GM23248 (cell line): ENCODE measurements around the gene CCDC117. TPM values are rescaled to one million over a fixed set of nuclear protein-coding genes. Genes with fewer than 3 reads are reported as not detected.
A peak's percentile ranks its signal among the peaks of the same experiment; 100 is the strongest.

Experiments used
- DNase-seq: peaks from one replicate; pipeline ENCODE4 v3.0.0-alpha.2; 2015
- H2AFZ ChIP-seq: fragments of 200-600 bp; sonication (generic); 2 replicates; pipeline ENCODE4 v1.6.1; 2016; ENCODE audit warnings: antibody characterized with exemption
- H3F3A ChIP-seq: fragments of 200-600 bp; sonication (generic); 2 replicates; pipeline ENCODE4 v1.6.1; 2016; ENCODE audit warnings: mild to moderate bottlenecking, antibody characterized with exemption, mixed run types; ENCODE audit not compliant: insufficient read depth
- H3K27ac ChIP-seq: fragments of 200-600 bp; sonication (generic); 2 replicates; pipeline ENCODE4 v1.5.1; 2016; ENCODE audit warnings: mild to moderate bottlenecking
- H3K27me3 ChIP-seq: fragments of 200-600 bp; sonication (generic); replicated peaks from 2 replicates; pipeline ENCODE4 v1.6.1; 2016; ENCODE audit warnings: mild to moderate bottlenecking; ENCODE audit not compliant: insufficient read depth
- H3K36me3 ChIP-seq: fragments of 200-600 bp; sonication (generic); 2 replicates; pipeline ENCODE4 v1.6.1; 2016; ENCODE audit warnings: low read depth, mild to moderate bottlenecking
- H3K4me1 ChIP-seq: fragments of 200-600 bp; sonication (generic); 2 replicates; pipeline ENCODE4 v1.6.1; 2016; ENCODE audit warnings: mild to moderate bottlenecking; ENCODE audit not compliant: insufficient read depth
- H3K4me2 ChIP-seq: fragments of 200-600 bp; sonication (generic); one replicate; pipeline ENCODE4 v1.6.1; 2016; ENCODE audit warnings: mild to moderate bottlenecking; ENCODE audit not compliant: unreplicated experiment
- H3K4me3 ChIP-seq: fragments of 200-600 bp; sonication (generic); 2 replicates; pipeline ENCODE4 v1.5.1; 2016; ENCODE audit warnings: mild to moderate bottlenecking
- H3K79me2 ChIP-seq: fragments of 200-600 bp; sonication (generic); 2 replicates; pipeline ENCODE4 v1.6.1; 2016; ENCODE audit warnings: mild to moderate bottlenecking; ENCODE audit not compliant: insufficient read depth
- H3K9ac ChIP-seq: fragments of 200-600 bp; sonication (generic); 2 replicates; pipeline ENCODE4 v1.6.1; 2016; ENCODE audit warnings: mild to moderate bottlenecking
- H3K9me2 ChIP-seq: fragments of 200-600 bp; sonication (generic); 2 replicates; pipeline ENCODE4 v1.6.1; 2016; ENCODE audit warnings: mixed run types, mild to moderate bottlenecking, moderate library complexity; ENCODE audit not compliant: insufficient read depth
- H3K9me3 ChIP-seq: fragments of 200-600 bp; sonication (generic); one replicate; pipeline ENCODE4 v1.6.1; 2017; ENCODE audit warnings: low read depth
- H4K20me1 ChIP-seq: fragments of 200-600 bp; sonication (generic); 2 replicates; pipeline ENCODE4 v1.6.0; 2016; ENCODE audit not compliant: insufficient read depth
- EZH2 ChIP-seq: fragments of 200-600 bp; sonication (generic); IDR thresholded peaks from 2 replicates; pipeline ENCODE4 v1.6.1; 2018; ENCODE audit warnings: antibody characterized with exemption, mild to moderate bottlenecking; ENCODE audit not compliant: insufficient read depth, poor library complexity, severe bottlenecking
- EZH2phosphoT487 ChIP-seq: fragments of 200-600 bp; sonication (generic); IDR thresholded peaks from 2 replicates; pipeline ENCODE4 v1.6.1; 2018; ENCODE audit warnings: antibody characterized with exemption, moderate library complexity, mild to moderate bottlenecking, low read depth; ENCODE audit not compliant: insufficient read depth
- WGBS, 2 experiments: methylation state at CpG; one replicate each; pipeline ENCODE4 v1.1.6; 2015 to 2017; ENCODE audit warnings: low lambda C conversion rate in 2 of 2, low coverage in 1 of 2; ENCODE audit errors: missing lambda C conversion rate in 2 of 2; 5-methylcytosine and 5-hydroxymethylcytosine counted together
- in situ Hi-C: fragments of 300-500 bp; cut with MboI; formaldehyde crosslinking; loops from 2 replicates; pipeline ENCODE4 v1.15.0; 2020
- polyA plus RNA-seq: library from polyadenylated mRNA; unstranded; fragments of >200 nt; fragmentation: Nextera tagmentation; extraction: Ambion mirVana; gene quantifications from 2 replicates; pipeline ENCODE4 v1.2.1, GENCODE V29; 2016
- total RNA-seq: library from RNA; depleted of rRNA; stranded (reverse); fragments of >200 nt; shearing (Covaris generic); gene quantifications from 2 replicates; pipeline ENCODE4 v1.2.3, GENCODE V29; 2014; rRNA removed

Gene CCDC117, protein sequence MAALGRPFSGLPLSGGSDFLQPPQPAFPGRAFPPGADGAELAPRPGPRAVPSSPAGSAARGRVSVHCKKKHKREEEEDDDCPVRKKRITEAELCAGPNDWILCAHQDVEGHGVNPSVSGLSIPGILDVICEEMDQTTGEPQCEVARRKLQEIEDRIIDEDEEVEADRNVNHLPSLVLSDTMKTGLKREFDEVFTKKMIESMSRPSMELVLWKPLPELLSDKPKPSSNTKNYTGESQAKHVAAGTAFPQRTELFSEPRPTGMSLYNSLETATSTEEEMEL
- total RNA-seq (24.2 and 25.2 TPM in 2 replicates), polyA plus RNA-seq (14.6 and 16.2 TPM in 2 replicates)

DNA sequence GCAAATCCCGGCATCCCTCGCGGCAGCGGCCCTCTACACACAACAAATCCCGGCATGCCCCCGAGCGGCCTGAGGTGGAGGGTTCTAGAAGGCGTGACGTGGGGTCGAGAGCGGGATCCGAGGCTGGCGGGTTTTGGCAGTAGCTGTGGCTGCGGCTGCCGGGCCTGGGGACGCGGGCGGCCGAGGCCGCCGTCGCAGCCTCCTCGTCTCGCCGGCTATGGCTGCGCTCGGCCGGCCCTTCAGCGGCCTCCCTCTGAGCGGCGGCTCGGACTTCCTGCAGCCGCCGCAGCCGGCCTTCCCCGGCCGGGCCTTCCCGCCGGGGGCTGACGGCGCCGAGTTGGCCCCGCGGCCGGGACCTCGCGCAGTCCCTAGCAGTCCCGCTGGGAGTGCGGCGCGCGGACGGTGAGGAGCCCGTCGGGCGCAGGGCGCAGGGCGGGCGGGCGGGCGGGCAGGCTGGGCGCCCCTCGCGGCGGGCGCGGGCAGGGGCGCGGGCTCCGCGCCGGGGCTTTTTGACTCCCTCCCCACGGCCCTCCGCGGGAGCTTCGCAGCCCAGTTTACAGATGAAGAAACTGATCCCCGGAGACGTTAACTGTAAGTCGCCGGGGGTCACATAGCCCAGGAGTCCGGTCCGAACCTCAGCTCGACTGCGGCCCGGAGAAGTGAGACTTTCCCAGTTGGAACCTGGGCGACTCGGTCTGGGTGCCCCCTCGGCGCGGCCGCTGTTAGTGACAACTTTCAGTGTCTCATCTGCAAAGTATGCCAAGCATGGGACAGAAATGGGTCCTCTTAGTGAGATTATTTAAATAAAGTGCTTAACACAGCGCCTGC, at the start of gene CCDC117:
CCDC117 (plus strand) TSS at position 63 of the 828 bp plus-strand sequence; CDS start at position 218, 155 bp downstream.
- Histone ChIP-seq H3K9me2 (no peaks in the 10 kb centered on the region), H3K9ac (peak within 1 kb of the TSS; percentile 95), H3F3A (peaks cover 12% of the 10 kb centered on the region), H3K4me3 (peak within 1 kb of the TSS; percentile 82), H3K27ac (peak within 1 kb of the TSS; percentile 92), H3K36me3 (peaks cover 14% of the 10 kb centered on the region), H3K27me3 (no peaks in the 10 kb centered on the region), H3K79me2 (peaks cover 43% of the 10 kb centered on the region), H4K20me1 (no peaks in the 10 kb centered on the region), H3K9me3 (no peaks in the 10 kb centered on the region), H3K4me1 (0 out of 2 replicates have a peak, but pooled peaks cover 8% of the 10 kb centered on the region), H3K4me2 (peak within 1 kb of the TSS; percentile 84), H2AFZ (peak within 1 kb of the TSS; percentile 95)
- TF ChIP-seq EZH2phosphoT487, result no peak
- TF ChIP-seq EZH2, result no peak
- in situ Hi-C loops, result no loop called here
- DNase-seq, result peak; percentile 98
- 1 to 2% methylated on average over 27 to 41 of the region's 92 CpGs for WGBS, 2 experiments

DNA sequence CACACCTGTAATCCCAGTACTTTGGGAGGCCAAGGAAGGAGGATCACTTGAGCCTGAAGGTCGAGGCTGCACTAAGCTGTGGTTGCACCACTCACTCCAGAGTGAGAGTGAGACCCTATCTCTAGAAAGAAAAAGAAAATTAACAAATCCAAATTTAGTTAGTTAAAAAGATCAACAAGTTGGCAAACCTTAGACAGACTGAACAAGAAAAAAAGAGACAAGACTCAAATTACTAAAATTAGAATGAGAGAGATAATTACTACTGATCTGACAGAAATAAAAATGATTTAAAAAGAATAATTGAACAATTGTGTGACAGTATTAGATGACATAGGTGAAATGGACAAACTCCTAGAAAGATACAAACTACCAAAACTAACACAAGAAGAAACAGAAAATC, 44.5 kb upstream of the CCDC117 start:
- no peaks in the 10 kb centered on the region for H3K4me1 ChIP-seq
- no peaks in the 10 kb centered on the region for H4K20me1 ChIP-seq
- no peak for DNase-seq
- H3K36me3 ChIP-seq, result no peaks in the 10 kb centered on the region
- no peaks in the 10 kb centered on the region for H3K9me2 ChIP-seq
- in situ Hi-C loops, result no loop called here
- no peak overlapping the region for H3K27ac ChIP-seq
- no peaks in the 10 kb centered on the region for H3K27me3 ChIP-seq
- H3K4me2 ChIP-seq, result no peak overlapping the region
- TF ChIP-seq EZH2phosphoT487 (no peak), EZH2 (no peak)
- H2AFZ ChIP-seq, result no peak overlapping the region
- WGBS, 2 experiments, result 88 to 91% methylated on average over 1 of the region's 1 CpG
- no peaks in the 10 kb centered on the region for H3K79me2 ChIP-seq
- H3K4me3 ChIP-seq, result no peak overlapping the region
- no peaks in the 10 kb centered on the region for H3F3A ChIP-seq
- no peak overlapping the region for H3K9ac ChIP-seq
- H3K9me3 ChIP-seq, result no peaks in the 10 kb centered on the region

DNA sequence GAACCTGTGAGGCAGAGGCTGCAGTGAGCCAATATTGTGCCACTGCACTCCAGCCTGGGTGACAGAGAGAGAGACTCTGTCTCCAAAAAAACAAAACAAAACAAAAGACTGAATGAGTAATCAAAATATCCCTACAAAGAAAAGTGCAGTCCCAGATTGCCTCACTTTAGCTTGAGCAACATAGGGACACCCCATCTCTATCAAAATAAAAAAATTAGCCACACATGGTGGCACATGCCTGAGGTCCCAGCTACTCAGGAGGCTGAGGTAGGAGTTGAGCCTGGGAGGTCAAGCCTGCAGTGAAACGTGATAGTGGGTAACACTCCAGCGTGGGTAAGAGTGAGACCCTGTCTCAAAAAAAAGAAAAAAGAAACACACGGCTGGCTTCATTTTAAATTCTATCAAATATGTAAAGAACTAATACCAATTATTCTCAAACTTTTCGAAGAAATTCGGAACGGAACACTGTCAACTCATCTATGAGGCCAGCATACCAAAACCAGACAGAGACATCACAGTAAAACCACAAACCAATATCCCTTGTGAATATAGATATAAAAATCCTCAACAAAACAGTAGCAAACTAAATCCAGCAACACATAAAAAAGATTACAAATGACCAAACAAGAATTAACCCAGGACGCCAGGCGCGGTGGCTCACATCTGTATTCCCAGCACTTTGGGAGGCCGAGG, 43.7 kb upstream of the CCDC117 start:
- H3K9me2 ChIP-seq, result no peaks in the 10 kb centered on the region
- H3K9ac ChIP-seq, result no peak overlapping the region
- WGBS, 2 experiments, result 97 to 98% methylated on average over 10 of the region's 10 CpGs
- no peaks in the 10 kb centered on the region for H3K27me3 ChIP-seq
- H3K4me1 ChIP-seq, result no peaks in the 10 kb centered on the region
- no peaks in the 10 kb centered on the region for H4K20me1 ChIP-seq
- H3K27ac ChIP-seq, result no peak overlapping the region
- H3K9me3 ChIP-seq, result no peaks in the 10 kb centered on the region
- no peak overlapping the region for H2AFZ ChIP-seq
- H3K4me2 ChIP-seq, result no peak overlapping the region
- TF ChIP-seq EZH2phosphoT487, result no peak
- no peak for TF ChIP-seq EZH2
- no peaks in the 10 kb centered on the region for H3F3A ChIP-seq
- in situ Hi-C loops, result no loop called here
- no peak overlapping the region for H3K4me3 ChIP-seq
- H3K36me3 ChIP-seq, result no peaks in the 10 kb centered on the region
- peak; percentile 28 for DNase-seq
- no peaks in the 10 kb centered on the region for H3K79me2 ChIP-seq

DNA sequence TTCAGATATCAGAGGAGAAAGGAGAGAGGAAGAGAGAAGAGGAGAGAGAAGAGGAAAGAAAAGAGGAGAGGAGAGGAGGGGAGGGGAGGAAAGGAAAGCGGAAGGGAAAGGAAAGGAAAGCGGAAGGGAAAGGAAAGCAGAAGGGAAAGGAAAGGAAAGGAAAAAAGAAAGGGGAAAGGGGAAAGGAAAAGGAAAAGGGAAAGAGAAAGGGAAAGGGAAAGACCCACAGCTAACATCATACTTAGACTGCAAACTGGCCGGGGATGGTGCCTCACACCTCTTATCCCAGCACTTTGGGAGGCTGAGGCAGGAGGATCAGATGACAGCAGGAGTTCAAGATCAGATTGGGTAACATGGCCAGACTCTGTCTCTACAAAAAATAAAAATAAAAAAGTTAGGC, 42.3 kb upstream of the CCDC117 start:
- Histone ChIP-seq H4K20me1 (no peaks in the 10 kb centered on the region), H3K27ac (no peak overlapping the region), H3K79me2 (no peaks in the 10 kb centered on the region), H3K4me2 (no peak overlapping the region), H3K9me3 (no peaks in the 10 kb centered on the region), H3K4me3 (no peak overlapping the region), H3K36me3 (no peaks in the 10 kb centered on the region; the same call in 1 of the 2 replicates), H2AFZ (no peak overlapping the region), H3K9ac (no peak overlapping the region), H3K4me1 (no peaks in the 10 kb centered on the region), H3K9me2 (no peaks in the 10 kb centered on the region), H3K27me3 (no peaks in the 10 kb centered on the region), H3F3A (no peaks in the 10 kb centered on the region)
- in situ Hi-C loops, result no loop called here
- DNase-seq, result no peak
- TF ChIP-seq EZH2phosphoT487 (no peak), EZH2 (no peak)
- 62% methylated on average over 3 of the region's 3 CpGs for WGBS, 2 experiments
